ENCODE data around the gene MRPL40.

The MRPL40 gene

DNA sequence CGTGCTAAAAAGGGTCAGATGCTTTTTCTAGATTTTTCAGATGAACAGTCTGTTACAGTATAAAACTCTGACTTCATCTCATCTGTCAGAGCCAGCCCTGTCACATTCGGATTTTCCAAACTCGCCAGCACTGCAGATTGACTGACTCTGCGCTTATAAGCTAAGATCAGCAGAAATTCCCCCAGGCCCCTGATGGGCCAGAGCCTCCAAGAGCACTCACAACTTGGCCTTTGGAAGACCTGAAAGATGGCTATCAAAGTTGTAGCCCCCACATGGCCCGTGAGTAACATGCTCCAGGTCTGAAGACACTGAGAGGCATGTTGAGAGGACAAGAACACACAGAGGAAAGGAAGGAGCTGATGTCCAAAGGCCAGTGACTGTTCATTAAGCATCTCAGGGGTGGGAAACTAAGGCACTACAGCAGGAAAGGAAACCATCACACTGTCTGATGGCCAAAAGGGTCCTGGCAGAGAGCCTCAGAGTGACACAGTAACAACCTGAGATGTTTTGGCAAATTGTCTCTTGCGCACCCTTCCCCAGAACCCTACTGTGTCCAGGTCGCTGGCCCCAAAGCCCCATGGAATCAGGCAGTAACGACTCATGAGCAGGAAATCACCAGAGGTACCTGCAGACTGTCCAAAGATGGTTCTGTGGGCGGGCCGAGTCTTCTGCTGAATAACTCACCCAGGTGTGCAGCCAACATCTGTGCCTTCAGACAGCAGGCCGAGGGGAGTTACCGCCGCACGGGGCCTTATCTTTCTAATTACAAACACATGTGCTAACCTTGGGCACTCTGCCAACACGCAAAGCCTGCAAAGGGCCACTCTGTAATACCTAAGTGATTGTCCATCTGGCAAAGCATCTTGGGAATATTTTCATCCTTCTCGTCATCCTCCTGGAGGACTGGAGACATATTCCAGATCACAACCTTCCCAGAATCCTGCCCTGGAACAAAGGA, 24.4 kb upstream of the MRPL40 start:
- TF ChIP-seq TAF1 (IDR thresholded peaks at IDR 0.05; ENCODE audit: borderline replicate concordance, insufficient read depth, low read length) = no peak
- TF ChIP-seq FOXP2 (optimal IDR thresholded peaks at IDR 0.05; ENCODE audit: borderline replicate concordance, extremely low read depth, extremely low read length, insufficient read depth) = no peak
- TF ChIP-seq, protein P1, sequence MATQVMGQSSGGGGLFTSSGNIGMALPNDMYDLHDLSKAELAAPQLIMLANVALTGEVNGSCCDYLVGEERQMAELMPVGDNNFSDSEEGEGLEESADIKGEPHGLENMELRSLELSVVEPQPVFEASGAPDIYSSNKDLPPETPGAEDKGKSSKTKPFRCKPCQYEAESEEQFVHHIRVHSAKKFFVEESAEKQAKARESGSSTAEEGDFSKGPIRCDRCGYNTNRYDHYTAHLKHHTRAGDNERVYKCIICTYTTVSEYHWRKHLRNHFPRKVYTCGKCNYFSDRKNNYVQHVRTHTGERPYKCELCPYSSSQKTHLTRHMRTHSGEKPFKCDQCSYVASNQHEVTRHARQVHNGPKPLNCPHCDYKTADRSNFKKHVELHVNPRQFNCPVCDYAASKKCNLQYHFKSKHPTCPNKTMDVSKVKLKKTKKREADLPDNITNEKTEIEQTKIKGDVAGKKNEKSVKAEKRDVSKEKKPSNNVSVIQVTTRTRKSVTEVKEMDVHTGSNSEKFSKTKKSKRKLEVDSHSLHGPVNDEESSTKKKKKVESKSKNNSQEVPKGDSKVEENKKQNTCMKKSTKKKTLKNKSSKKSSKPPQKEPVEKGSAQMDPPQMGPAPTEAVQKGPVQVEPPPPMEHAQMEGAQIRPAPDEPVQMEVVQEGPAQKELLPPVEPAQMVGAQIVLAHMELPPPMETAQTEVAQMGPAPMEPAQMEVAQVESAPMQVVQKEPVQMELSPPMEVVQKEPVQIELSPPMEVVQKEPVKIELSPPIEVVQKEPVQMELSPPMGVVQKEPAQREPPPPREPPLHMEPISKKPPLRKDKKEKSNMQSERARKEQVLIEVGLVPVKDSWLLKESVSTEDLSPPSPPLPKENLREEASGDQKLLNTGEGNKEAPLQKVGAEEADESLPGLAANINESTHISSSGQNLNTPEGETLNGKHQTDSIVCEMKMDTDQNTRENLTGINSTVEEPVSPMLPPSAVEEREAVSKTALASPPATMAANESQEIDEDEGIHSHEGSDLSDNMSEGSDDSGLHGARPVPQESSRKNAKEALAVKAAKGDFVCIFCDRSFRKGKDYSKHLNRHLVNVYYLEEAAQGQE (IDR thresholded peaks at IDR 0.05; ENCODE audit: insufficient read depth in 1 of 2, low read depth in 2 of 2, low read length in 2 of 2) = no peak
- no peak for TF ChIP-seq SIN3A (IDR thresholded peaks at IDR 0.05; ENCODE audit: borderline replicate concordance, insufficient read depth, low read length)

GRCh38 chr22:19410941-19411689, 21.2 kb upstream of the MRPL40 start:
- TF ChIP-seq, protein P1 (IDR thresholded peaks at IDR 0.05; ENCODE audit: insufficient read depth in 1 of 2, low read depth in 2 of 2, low read length in 2 of 2) = no peak
- TF ChIP-seq TAF1 (IDR thresholded peaks at IDR 0.05; ENCODE audit: borderline replicate concordance, insufficient read depth, low read length) = no peak
- no peak for TF ChIP-seq FOXP2 (optimal IDR thresholded peaks at IDR 0.05; ENCODE audit: borderline replicate concordance, extremely low read depth, extremely low read length, insufficient read depth)
- no peak for TF ChIP-seq SIN3A (IDR thresholded peaks at IDR 0.05; ENCODE audit: borderline replicate concordance, insufficient read depth, low read length)
- TF ChIP-seq POLR2AphosphoS5 (IDR thresholded peaks at IDR 0.05; ENCODE audit: low read depth, low read length) = no peak

DNA sequence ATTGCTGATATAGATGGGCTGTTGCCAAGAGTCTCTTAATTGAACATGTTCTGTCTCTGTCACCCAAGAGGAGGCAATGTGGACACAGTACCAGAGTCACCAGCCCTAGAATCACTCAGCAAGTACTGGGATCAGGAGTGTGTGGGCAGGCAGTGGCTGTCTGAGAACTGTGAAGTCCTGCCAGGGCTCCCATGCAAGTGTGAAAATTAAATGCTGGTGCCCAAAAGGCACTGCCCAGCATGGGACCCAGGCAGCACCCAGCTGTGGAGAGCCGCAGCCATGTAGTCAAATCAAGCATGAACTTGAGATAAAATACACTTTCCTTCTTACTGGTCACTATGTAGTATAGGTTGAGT, 20.7 kb upstream of the MRPL40 start:
- TF ChIP-seq FOXP2 (optimal IDR thresholded peaks at IDR 0.05; ENCODE audit: borderline replicate concordance, extremely low read depth, extremely low read length, insufficient read depth) (no peak), SIN3A (IDR thresholded peaks at IDR 0.05; ENCODE audit: borderline replicate concordance, insufficient read depth, low read length) (no peak), TAF1 (IDR thresholded peaks at IDR 0.05; ENCODE audit: borderline replicate concordance, insufficient read depth, low read length) (no peak), POLR2AphosphoS5 (IDR thresholded peaks at IDR 0.05; ENCODE audit: low read depth, low read length) (no peak)
- TF ChIP-seq, protein P1 (IDR thresholded peaks at IDR 0.05; ENCODE audit: insufficient read depth in 1 of 2, low read depth in 2 of 2, low read length in 2 of 2) = no peak

- TF ChIP-seq SIN3A (IDR thresholded peaks at IDR 0.05; ENCODE audit: borderline replicate concordance, insufficient read depth, low read length) = no peak
- TF ChIP-seq, protein P1 (IDR thresholded peaks at IDR 0.05; ENCODE audit: insufficient read depth in 1 of 2, low read depth in 2 of 2, low read length in 2 of 2) = no peak
Measured at GRCh38 chr22:19412478-19412877, 19.9 kb upstream of the MRPL40 start.

Measured in PFSK-1 (cell line).